Measurements from ENCODE around the gene SF3B3.
"Not testable (repeated sequence)": the region's sequence is repeated elsewhere in the genome, so short reads cannot be mapped to it uniquely, and the experiment has no call there.

SF3B3 gene

GRCh38 chr16:70621864-70622263, 98.2 kb downstream of the SF3B3 start:
- not testable (repeated sequence) for DNase-seq (ENCODE audit: low read depth)
